Activated CD4-positive, alpha-beta T cell treated with anti-CD3 and anti-CD28 coated beads for 36 hours (primary cell): ENCODE results near the gene MVK. TPM values are rescaled to one million over a fixed set of nuclear protein-coding genes. Genes with fewer than 3 reads are reported as not detected.

ENCODE experiments used
- ATAC-seq: fragments of 200-7000 bp; cut with Tn5 transposase; one replicate; pipeline ENCODE4 v1.10.0; 2021; ENCODE audit warnings: mild to moderate bottlenecking, moderate library complexity
- CTCF ChIA-PET: fragments of 350-600 bp; sonication (Branson Sonifier 250); formaldehyde crosslinking; loops from one replicate; lab custom pipeline; 2021; ENCODE audit warnings: antibody characterized with exemption; lab: Charles Lee
- POLR2A ChIA-PET: fragments of 350-600 bp; sonication (Branson Sonifier 250); formaldehyde crosslinking; loops from one replicate; lab custom pipeline; 2021; ENCODE audit warnings: antibody characterized with exemption, inconsistent platforms; lab: Charles Lee
- DNase-seq: peaks from one replicate; pipeline ENCODE4 v3.0.0-alpha.2; 2020
- H3K27ac Mint-ChIP-seq: one replicate; pipeline ENCODE4 v1.8.0; 2021; ENCODE audit warnings: mixed read lengths
- H3K27me3 Mint-ChIP-seq: one replicate; pipeline ENCODE4 v1.8.0; 2021; ENCODE audit warnings: mixed read lengths
- H3K36me3 Mint-ChIP-seq: one replicate; pipeline ENCODE4 v1.8.0; 2021; ENCODE audit warnings: low read depth, mixed read lengths
- H3K4me1 Mint-ChIP-seq: one replicate; pipeline ENCODE4 v1.8.0; 2021; ENCODE audit warnings: mixed read lengths
- H3K4me3 Mint-ChIP-seq: one replicate; pipeline ENCODE4 v1.8.0; 2021; ENCODE audit warnings: mild to moderate bottlenecking, moderate library complexity, mixed read lengths
- H3K9me3 Mint-ChIP-seq: one replicate; pipeline ENCODE4 v1.8.0; 2021; ENCODE audit warnings: low read depth, mixed read lengths
- intact Hi-C, 2 experiments: fragments of 100-400 bp; cut with DNase I in 1 of 2; cut with micrococcal nuclease in 1 of 2; formaldehyde crosslinking; loops; one replicate each; pipeline versions ENCODE4 v1.14.2 to v1.15.1; 2022 to 2024; cut with DNase I, micrococcal nuclease
- total RNA-seq, 2 experiments: library from RNA; stranded (reverse); gene quantifications; one replicate each; pipeline ENCODE4 v1.2.3, GENCODE V29; 2021

MVK gene
- total RNA-seq, 2 experiments from 2014 or later = 17.8 to 18.7 TPM

DNA sequence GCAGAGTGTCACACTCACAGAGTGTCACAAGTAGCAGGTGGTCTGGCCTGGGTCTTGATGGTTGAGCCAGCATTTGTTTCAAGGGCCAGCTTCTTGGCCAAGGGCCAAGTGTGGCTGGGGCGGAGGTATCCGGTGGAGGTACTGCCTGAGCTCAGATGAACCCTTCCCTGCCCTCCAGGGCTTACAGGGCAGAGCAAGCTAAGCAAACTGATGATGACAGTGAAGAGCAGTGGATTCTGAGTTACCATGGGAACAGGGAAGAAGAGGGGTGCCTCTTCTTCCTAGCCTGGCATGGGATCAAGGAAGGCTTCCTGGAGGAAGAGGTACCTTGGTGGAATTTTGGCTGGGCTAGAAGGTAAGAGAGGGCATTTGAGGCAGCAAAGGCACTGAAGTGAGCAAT lies 35.7 kb downstream of the MVK start:
- intact Hi-C loops = no loop called here
- ChIA-PET CTCF (interaction anchor here (1.1 to 1.5 kb wide), 3 partner anchors 10 to 12 kb away, joined by 4 read pairs; no protein-coding TSS in a partner anchor), POLR2A (no interaction called here)
- no peak overlapping the region for H3K4me3 Mint-ChIP-seq
- H3K9me3 Mint-ChIP-seq = no peaks in the 10 kb centered on the region
- H3K27me3 Mint-ChIP-seq = peaks cover 12% of the 10 kb centered on the region
- no peaks in the 10 kb centered on the region for H3K36me3 Mint-ChIP-seq
- DNase-seq = no peak
- no peaks in the 10 kb centered on the region for H3K4me1 Mint-ChIP-seq
- H3K27ac Mint-ChIP-seq = no peak overlapping the region
- no peak for ATAC-seq

GRCh38 chr12:109610523-109610922 lies 36.9 kb downstream of the MVK start:
- no peak for ATAC-seq
- intact Hi-C loops = no loop called here
- DNase-seq = no peak
- Mint-ChIP-seq H3K9me3 (no peaks in the 10 kb centered on the region), H3K27ac (no peak overlapping the region), H3K4me1 (no peaks in the 10 kb centered on the region), H3K27me3 (peaks cover 19% of the 10 kb centered on the region), H3K36me3 (no peaks in the 10 kb centered on the region), H3K4me3 (no peak overlapping the region)
- ChIA-PET POLR2A (no interaction called here), CTCF (interaction anchor here (1.3 kb wide), 1 partner anchor 13 kb away, joined by 4 read pairs; no protein-coding TSS in a partner anchor)

- ChIA-PET CTCF (no interaction called here), POLR2A (no interaction called here)
- Mint-ChIP-seq H3K4me1 (no peaks in the 10 kb centered on the region), H3K4me3 (no peak overlapping the region), H3K27me3 (peaks cover 21% of the 10 kb centered on the region), H3K27ac (no peak overlapping the region), H3K36me3 (no peaks in the 10 kb centered on the region), H3K9me3 (no peaks in the 10 kb centered on the region)
- DNase-seq (no peak), ATAC-seq (no peak)
- intact Hi-C loops = no loop called here
Observed at GRCh38 chr12:109611223-109611622, 37.6 kb downstream of the MVK start.

DNA sequence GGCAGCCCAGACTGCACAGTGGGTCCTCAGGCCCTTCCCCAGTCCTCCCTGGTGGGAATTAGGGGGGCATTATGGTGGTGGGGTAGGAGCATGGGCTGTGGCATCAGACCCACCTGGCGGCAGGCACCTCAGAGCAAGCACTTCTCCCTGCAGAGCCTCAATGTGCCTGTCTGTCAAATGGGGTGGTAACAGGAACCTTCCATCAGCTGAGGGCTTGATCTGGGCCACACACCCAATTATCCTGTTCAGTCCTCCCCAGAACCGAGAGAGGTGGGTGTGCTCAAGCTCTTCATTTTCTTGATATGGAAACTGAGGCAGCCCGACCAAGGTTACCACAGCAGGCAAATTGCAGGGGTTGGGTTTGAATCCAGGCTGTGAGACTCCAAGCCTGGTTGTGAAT lies 38.4 kb downstream of the MVK start:
- CTCF ChIA-PET = interaction anchor here (0.7 kb wide), 1 partner anchor 59 kb away, joined by 3 read pairs; no protein-coding TSS in a partner anchor
- H3K36me3 Mint-ChIP-seq = no peaks in the 10 kb centered on the region

DNA sequence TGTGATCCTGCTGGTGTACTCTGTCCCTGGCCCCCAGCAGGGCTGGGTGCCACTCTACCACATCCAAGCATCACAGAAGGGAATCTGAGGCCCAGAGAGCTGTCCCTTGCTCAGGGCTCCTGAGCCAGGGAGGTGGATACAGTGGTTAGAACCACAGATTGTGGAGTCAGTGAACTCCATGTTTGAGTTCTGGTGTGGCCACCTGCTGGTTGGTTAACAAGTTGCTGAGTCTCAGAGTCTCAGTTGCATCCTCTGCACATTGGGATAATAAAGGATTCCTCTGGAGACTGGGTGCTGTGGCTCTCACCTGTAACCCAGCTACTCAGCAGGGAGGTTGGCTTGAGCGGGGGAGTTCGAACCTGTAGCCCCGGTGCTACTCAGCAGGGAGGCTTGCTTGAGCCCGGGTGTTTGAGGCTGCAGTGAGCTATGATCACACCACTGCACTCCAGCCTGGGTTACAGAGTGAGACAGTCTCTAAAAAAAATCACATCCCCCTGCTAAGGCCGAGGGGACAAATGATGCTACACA lies 39.4 kb downstream of the MVK start:
- ChIA-PET POLR2A (no interaction called here), CTCF (interaction anchor here (1.0 kb wide), 1 partner anchor 13 kb away, joined by 3 read pairs; no protein-coding TSS in a partner anchor)
- DNase-seq (peak; percentile 21), ATAC-seq (no peak)
- no peak overlapping the region for H3K4me3 Mint-ChIP-seq
- no peaks in the 10 kb centered on the region for H3K9me3 Mint-ChIP-seq
- intact Hi-C loops = no loop called here
- H3K4me1 Mint-ChIP-seq = no peaks in the 10 kb centered on the region
- H3K27ac Mint-ChIP-seq = no peak overlapping the region
- peaks cover 14% of the 10 kb centered on the region for H3K27me3 Mint-ChIP-seq
- H3K36me3 Mint-ChIP-seq = no peaks in the 10 kb centered on the region

More for the DNA sequence above, 38.4 kb downstream of the MVK start:
- POLR2A ChIA-PET = no interaction called here
- intact Hi-C loops = no loop called here
- DNase-seq (no peak), ATAC-seq (no peak)
- H3K9me3 Mint-ChIP-seq = no peaks in the 10 kb centered on the region
- no peak overlapping the region for H3K27ac Mint-ChIP-seq
- peaks cover 20% of the 10 kb centered on the region for H3K27me3 Mint-ChIP-seq
- H3K4me1 Mint-ChIP-seq = no peaks in the 10 kb centered on the region
- no peak overlapping the region for H3K4me3 Mint-ChIP-seq

- no peak overlapping the region for H3K27ac Mint-ChIP-seq
- ChIA-PET POLR2A (interaction anchor here (0.6 kb wide), 1 partner anchor 1719 kb away, joined by 3 read pairs; no protein-coding TSS in a partner anchor), CTCF (interaction anchor here (0.6 to 1.5 kb wide), 3 partner anchors 14 to 368 kb away, joined by 3 read pairs; no protein-coding TSS in a partner anchor)
- intact Hi-C loops = no loop called here
- no peak for ATAC-seq
- no peak for DNase-seq
- H3K9me3 Mint-ChIP-seq = no peaks in the 10 kb centered on the region
- no peaks in the 10 kb centered on the region for H3K36me3 Mint-ChIP-seq
- H3K4me3 Mint-ChIP-seq = no peak overlapping the region
- no peaks in the 10 kb centered on the region for H3K4me1 Mint-ChIP-seq
- peaks cover 14% of the 10 kb centered on the region for H3K27me3 Mint-ChIP-seq
Observed at GRCh38 chr12:109613649-109614455, 40.3 kb downstream of the MVK start.

DNA sequence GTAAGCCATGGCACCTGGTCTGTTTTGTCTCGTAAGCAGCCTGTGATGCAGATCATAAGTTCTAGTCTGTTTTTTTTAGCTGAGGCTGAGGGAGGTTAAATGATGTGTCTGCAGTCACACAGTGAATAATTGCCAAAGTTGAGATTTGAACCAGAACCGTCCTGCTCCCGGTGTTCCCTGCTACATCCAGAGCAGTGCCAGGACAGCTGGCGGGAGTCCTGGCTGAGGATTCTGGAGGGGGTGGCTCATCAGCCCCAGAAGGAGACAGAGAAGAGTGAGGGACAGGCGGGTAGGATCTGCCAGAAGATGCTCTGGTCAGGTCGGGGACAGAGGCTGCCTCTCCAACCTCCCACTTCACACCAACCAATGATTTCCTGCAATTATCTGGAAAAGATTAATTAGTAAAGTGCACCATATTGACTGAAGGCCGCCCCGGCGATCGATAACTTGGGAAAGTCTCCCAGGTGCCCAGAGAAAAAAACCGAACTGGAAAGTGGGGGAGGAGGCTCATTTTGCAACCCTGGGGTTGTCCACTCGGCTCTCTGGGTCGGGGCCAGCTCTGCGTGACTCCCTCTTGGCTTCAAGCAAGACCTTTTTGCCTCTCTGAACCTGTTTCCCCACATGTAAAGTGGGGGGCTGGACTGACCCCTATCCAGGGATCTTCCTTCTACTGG lies 42.1 kb downstream of the MVK start:
- intact Hi-C loops = no loop called here
- Mint-ChIP-seq H3K27ac (no peak overlapping the region), H3K9me3 (no peaks in the 10 kb centered on the region), H3K27me3 (peaks cover 13% of the 10 kb centered on the region), H3K36me3 (no peaks in the 10 kb centered on the region), H3K4me3 (no peak overlapping the region), H3K4me1 (no peaks in the 10 kb centered on the region)
- ATAC-seq (no peak), DNase-seq (no peak)
- ChIA-PET CTCF (no interaction called here), POLR2A (no interaction called here)

- CTCF ChIA-PET = no interaction called here
- POLR2A ChIA-PET = no interaction called here
- Mint-ChIP-seq H3K27me3 (peaks cover 19% of the 10 kb centered on the region), H3K36me3 (no peaks in the 10 kb centered on the region), H3K27ac (no peak overlapping the region), H3K9me3 (no peaks in the 10 kb centered on the region), H3K4me3 (no peak overlapping the region), H3K4me1 (peaks cover 4% of the 10 kb centered on the region)
- ATAC-seq = no peak
- intact Hi-C loops = no loop called here
- DNase-seq = no peak
Observed at GRCh38 chr12:109617491-109617890, 43.9 kb downstream of the MVK start.

- ATAC-seq (no peak), DNase-seq (no peak)
- H3K4me1 Mint-ChIP-seq = peaks cover 4% of the 10 kb centered on the region
- intact Hi-C loops = no loop called here
- POLR2A ChIA-PET = no interaction called here
- no peak overlapping the region for H3K4me3 Mint-ChIP-seq
- peaks cover 19% of the 10 kb centered on the region for H3K27me3 Mint-ChIP-seq
- H3K27ac Mint-ChIP-seq = no peak overlapping the region
- CTCF ChIA-PET = no interaction called here
- no peaks in the 10 kb centered on the region for H3K36me3 Mint-ChIP-seq
- no peaks in the 10 kb centered on the region for H3K9me3 Mint-ChIP-seq
Observed at GRCh38 chr12:109618082-109618481, 44.5 kb downstream of the MVK start.

DNA sequence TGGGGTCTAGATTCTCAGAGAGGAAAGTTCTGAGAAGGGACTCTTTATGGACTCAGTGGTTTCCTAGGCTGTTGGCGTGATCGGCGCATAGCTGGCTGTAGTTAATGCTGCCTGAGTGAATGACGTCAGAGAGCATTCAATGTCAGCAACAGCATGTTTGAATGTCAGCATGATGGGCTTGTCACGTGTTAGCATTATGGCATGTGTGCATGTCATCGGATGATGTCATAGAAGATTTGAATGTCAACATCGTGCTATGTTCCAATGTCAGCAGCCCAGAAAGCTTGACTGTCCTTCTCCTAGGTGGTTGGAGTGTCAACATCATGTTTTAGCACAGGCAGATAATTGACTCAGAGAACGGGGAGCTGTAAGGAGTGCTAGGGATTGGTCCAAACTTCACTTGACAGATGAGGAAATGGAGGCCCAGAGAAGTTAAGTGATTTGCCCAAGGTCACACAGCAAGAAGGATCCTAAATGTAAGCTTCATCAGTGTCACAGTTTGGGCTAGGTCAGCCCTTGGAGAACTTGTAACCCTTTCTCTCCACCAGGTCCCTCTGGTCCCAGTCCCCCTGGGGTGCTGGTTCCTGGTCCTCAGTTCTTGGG lies 45.5 kb downstream of the MVK start:
- no peak overlapping the region for H3K27ac Mint-ChIP-seq
- no peak overlapping the region for H3K4me3 Mint-ChIP-seq
- ATAC-seq (no peak), DNase-seq (no peak)
- H3K4me1 Mint-ChIP-seq = peaks cover 4% of the 10 kb centered on the region
- no peaks in the 10 kb centered on the region for H3K36me3 Mint-ChIP-seq
- no peaks in the 10 kb centered on the region for H3K9me3 Mint-ChIP-seq
- H3K27me3 Mint-ChIP-seq = peaks cover 19% of the 10 kb centered on the region
- ChIA-PET CTCF (interaction anchor here (1.1 kb wide), 1 partner anchor 28 kb away, joined by 3 read pairs; no protein-coding TSS in a partner anchor), POLR2A (no interaction called here)
- intact Hi-C loops = no loop called here

GRCh38 chr12:109621211-109621694 lies 47.7 kb downstream of the MVK start:
- intact Hi-C loops = no loop called here
- H3K4me3 Mint-ChIP-seq = no peak overlapping the region
- CTCF ChIA-PET = interaction anchor here (0.8 kb wide), 1 partner anchor 27 kb away, joined by 3 read pairs; no protein-coding TSS in a partner anchor

More at GRCh38 chr12:109621211-109621694, 47.7 kb downstream of the MVK start:
- no peaks in the 10 kb centered on the region for H3K36me3 Mint-ChIP-seq
- POLR2A ChIA-PET = no interaction called here
- H3K27me3 Mint-ChIP-seq = peaks cover 13% of the 10 kb centered on the region
- ATAC-seq = no peak
- no peak for DNase-seq
- H3K9me3 Mint-ChIP-seq = no peaks in the 10 kb centered on the region
- no peak overlapping the region for H3K27ac Mint-ChIP-seq
- H3K4me1 Mint-ChIP-seq = peaks cover 4% of the 10 kb centered on the region
